H1 (cell line): ENCODE results near the gene TENT4B. TPM values are rescaled to one million over a fixed set of nuclear protein-coding genes. Genes with fewer than 3 reads are reported as not detected.

ENCODE experiments used
- CTCF ChIA-PET: fragments of 300-600 bp; sonication (Branson Sonifier 250); formaldehyde crosslinking; loops from one replicate; lab custom pipeline; 2021; ENCODE audit not compliant: partially characterized antibody; lab: Charles Lee
- POLR2A ChIA-PET: fragments of 300-600 bp; sonication (Branson Sonifier 250); formaldehyde crosslinking; loops from one replicate; lab custom pipeline; 2021; ENCODE audit warnings: inconsistent platforms; ENCODE audit not compliant: partially characterized antibody; lab: Charles Lee
- DNase-seq, 2 experiments: peaks; one replicate each; pipeline versions ENCODE4 v3.0.0 to v3.0.0-alpha.2; 2010 to 2022; ENCODE audit warnings: low spot score in 2 of 2, low read depth in 1 of 2, mixed read lengths in 1 of 2
- FAIRE-seq: peaks from 2 replicates; lab custom pipeline; 2011; peaks lifted over from hg19 to GRCh38; lab: Jason Lieb, UNC
- H2AFZ ChIP-seq: 2 replicates; pipeline ENCODE4 v1.8.1; 2012; ENCODE audit warnings: low read length, inconsistent platforms
- H2AK5ac ChIP-seq: 2 replicates; pipeline ENCODE4 v1.6.1; 2013; ENCODE audit warnings: low read depth, low read length
- H2BK120ac ChIP-seq: replicated peaks from 2 replicates; pipeline ENCODE3; 2013; ENCODE audit warnings: low read depth, low read length, inconsistent platforms
- H2BK12ac ChIP-seq: 2 replicates; pipeline ENCODE4 v1.6.1; 2013; ENCODE audit warnings: low read depth, low read length
- H2BK15ac ChIP-seq: 2 replicates; pipeline ENCODE4 v1.6.1; 2013; ENCODE audit warnings: low read length
- H2BK20ac ChIP-seq: 2 replicates; pipeline ENCODE4 v1.6.1; 2013; ENCODE audit warnings: low read length
- H2BK5ac ChIP-seq: 2 replicates; pipeline ENCODE4 v1.6.1; 2013; ENCODE audit warnings: low read depth, low read length
- H3K14ac ChIP-seq: 2 replicates; pipeline ENCODE4 v1.6.1; 2013; ENCODE audit warnings: inconsistent platforms; ENCODE audit not compliant: insufficient read length
- H3K18ac ChIP-seq: 2 replicates; pipeline ENCODE4 v1.6.1; 2013; ENCODE audit warnings: low read length; ENCODE audit errors: extremely low read depth
- H3K23ac ChIP-seq: 2 replicates; pipeline ENCODE4 v1.6.1; 2013; ENCODE audit warnings: inconsistent platforms; ENCODE audit not compliant: insufficient read length
- H3K23me2 ChIP-seq: 2 replicates; pipeline ENCODE4 v1.6.1; 2013; ENCODE audit warnings: low read depth, low read length
- H3K27ac ChIP-seq: 2 replicates; pipeline ENCODE4 v1.6.1; 2011; ENCODE audit warnings: low read depth, low read length, inconsistent platforms
- H3K27me3 ChIP-seq, 4 experiments: replicated peaks in 1 of 4; 1 replicate in 1 of 4; 2 replicates in 3 of 4; pipeline versions ENCODE4 v1.6.1 to v1.8.1; 2011 to 2013; ENCODE audit warnings: low read length in 3 of 4, mild to moderate bottlenecking in 3 of 4, inconsistent platforms in 2 of 4, mixed read lengths in 2 of 4, moderate library complexity in 1 of 4; ENCODE audit not compliant: control insufficient read depth in 3 of 4, insufficient read depth in 3 of 4; ENCODE audit errors: extremely low read depth in 1 of 4
- H3K36me3 ChIP-seq, 4 experiments: 2 replicates each; pipeline versions ENCODE4 v1.6.1 to v1.8.1; 2011 to 2013; ENCODE audit warnings: mild to moderate bottlenecking in 4 of 4, low read length in 3 of 4, moderate library complexity in 2 of 4, control low read depth in 1 of 4, inconsistent platforms in 1 of 4; ENCODE audit not compliant: insufficient read depth in 4 of 4, control insufficient read depth in 2 of 4
- H3K4ac ChIP-seq: replicated peaks from 2 replicates; pipeline ENCODE3; 2013; ENCODE audit warnings: low read length, low read depth, mixed read lengths, inconsistent platforms; ENCODE audit not compliant: insufficient read length
- H3K4me1 ChIP-seq, 4 experiments: replicated peaks in 1 of 4; 1 replicate in 1 of 4; 2 replicates in 3 of 4; pipeline versions ENCODE4 v1.6.1 to v1.8.1; 2011 to 2013; ENCODE audit warnings: low read length in 3 of 4, inconsistent platforms in 2 of 4, mixed read lengths in 1 of 4; ENCODE audit not compliant: insufficient read depth in 4 of 4, control insufficient read depth in 3 of 4
- H3K4me2 ChIP-seq, 2 experiments: 2 replicates each; pipeline versions ENCODE4 v1.6.1 to v1.8.1; 2011 to 2013; ENCODE audit warnings: low read depth in 2 of 2, low read length in 2 of 2, control low read depth in 1 of 2, inconsistent platforms in 1 of 2, mild to moderate bottlenecking in 1 of 2; ENCODE audit not compliant: insufficient read depth in 1 of 2
- H3K4me3 ChIP-seq, 4 experiments: fragments of 200-600, 300-600 bp in 1 of 4; sonication (generic), shearing (Covaris generic), sonication (Bioruptor Twin) in 1 of 4; 2 replicates each; pipeline versions ENCODE4 v1.5.1 to v1.8.1; 2011 to 2016; ENCODE audit warnings: low read length in 4 of 4, low read depth in 3 of 4, control low read depth in 2 of 4, inconsistent platforms in 2 of 4, mild to moderate bottlenecking in 2 of 4, mixed read lengths in 1 of 4, moderate library complexity in 1 of 4; ENCODE audit not compliant: insufficient read depth in 2 of 4; ENCODE audit errors: extremely low read depth in 1 of 4
- H3K56ac ChIP-seq: replicated peaks from 2 replicates; pipeline ENCODE3; 2013; ENCODE audit warnings: low read depth, mild to moderate bottlenecking, mixed read lengths, low read length, inconsistent platforms; ENCODE audit not compliant: insufficient read length
- H3K79me1 ChIP-seq: 2 replicates; pipeline ENCODE4 v1.6.1; 2013; ENCODE audit warnings: low read depth, low read length, control low read depth
- H3K79me2 ChIP-seq, 2 experiments: 2 replicates each; pipeline versions ENCODE4 v1.6.1 to v1.8.1; 2012 to 2013; ENCODE audit warnings: low read length in 2 of 2, mild to moderate bottlenecking in 2 of 2, inconsistent platforms in 1 of 2; ENCODE audit not compliant: insufficient read depth in 2 of 2, control insufficient read depth in 1 of 2
- H3K9ac ChIP-seq, 4 experiments: replicated peaks in 1 of 4; 1 replicate in 1 of 4; 2 replicates in 3 of 4; pipeline versions ENCODE4 v1.6.1 to v1.8.1; 2011 to 2013; ENCODE audit warnings: low read depth in 3 of 4, low read length in 3 of 4, control low read depth in 2 of 4, mild to moderate bottlenecking in 2 of 4, moderate library complexity in 2 of 4, inconsistent platforms in 1 of 4; ENCODE audit errors: extremely low read depth in 1 of 4
- H3K9me3 ChIP-seq, 2 experiments: 2 replicates each; pipeline versions ENCODE4 v1.6.1 to v1.8.1; 2012 to 2013; ENCODE audit warnings: mild to moderate bottlenecking in 2 of 2, moderate library complexity in 2 of 2, control low read depth in 1 of 2, inconsistent platforms in 1 of 2, low read depth in 1 of 2, low read length in 1 of 2, mixed read lengths in 1 of 2; ENCODE audit not compliant: insufficient read depth in 2 of 2
- H4K20me1 ChIP-seq, 2 experiments: replicated peaks in 1 of 2; 2 replicates each; pipeline versions ENCODE3 to v1.8.1; 2011 to 2013; ENCODE audit warnings: inconsistent platforms in 2 of 2, low read length in 2 of 2, mild to moderate bottlenecking in 1 of 2; ENCODE audit not compliant: insufficient read depth in 2 of 2, control insufficient read depth in 1 of 2
- H4K5ac ChIP-seq: 2 replicates; pipeline ENCODE4 v1.6.1; 2013; ENCODE audit warnings: low read length, low read depth, mixed read lengths, inconsistent platforms; ENCODE audit not compliant: insufficient read length
- H4K8ac ChIP-seq: 2 replicates; pipeline ENCODE4 v1.8.0; 2013; ENCODE audit warnings: mild to moderate bottlenecking, moderate library complexity, low read length, inconsistent platforms; ENCODE audit not compliant: insufficient read depth; ENCODE audit errors: extremely low read depth
- H4K91ac ChIP-seq: replicated peaks from 2 replicates; pipeline ENCODE3; 2013; ENCODE audit warnings: low read length, mixed read lengths, inconsistent platforms; ENCODE audit not compliant: insufficient read length
- BCL11A ChIP-seq, 2 experiments: IDR thresholded peaks; one replicate each; pipeline ENCODE4 v1.6.1; 2011; ENCODE audit warnings: low read depth in 2 of 2, low read length in 2 of 2, mild to moderate bottlenecking in 2 of 2
- EGR1 ChIP-seq: IDR thresholded peaks from 2 replicates; pipeline ENCODE4 v1.6.1; 2011; ENCODE audit warnings: low read depth, low read length, borderline replicate concordance
- FOSL1 ChIP-seq: IDR thresholded peaks from 2 replicates; pipeline ENCODE4 v1.6.1; 2011; ENCODE audit warnings: mild to moderate bottlenecking, low read depth, low read length, moderate library complexity; ENCODE audit not compliant: insufficient read depth
- GTF2F1 ChIP-seq: IDR thresholded peaks from 2 replicates; pipeline ENCODE4 v1.6.1; 2012; ENCODE audit warnings: low read depth, low read length, improper control_type of control experiment, borderline replicate concordance
- JUN ChIP-seq: IDR thresholded peaks from 2 replicates; pipeline ENCODE4 v1.6.1; 2011; ENCODE audit warnings: low read depth, mild to moderate bottlenecking, improper control_type of control experiment, low read length
- POU5F1 ChIP-seq: IDR thresholded peaks from 2 replicates; pipeline ENCODE4 v1.6.1; 2011; ENCODE audit warnings: low read depth, mild to moderate bottlenecking, low read length, moderate library complexity
- RAD21 ChIP-seq, 2 experiments: IDR thresholded peaks in 1 of 2; conservative IDR thresholded peaks in 1 of 2; 2 replicates each; pipeline ENCODE4 v1.6.1; 2011; ENCODE audit warnings: low read depth in 2 of 2, low read length in 2 of 2, improper control_type of control experiment in 1 of 2, inconsistent platforms in 1 of 2, mild to moderate bottlenecking in 1 of 2, moderate library complexity in 1 of 2
- RFX5 ChIP-seq: IDR thresholded peaks from 2 replicates; pipeline ENCODE4 v1.6.1; 2011; ENCODE audit warnings: low read depth, low read length, improper control_type of control experiment, borderline replicate concordance
- RNF2 ChIP-seq: fragments of 200-900, 300-1000 bp; sonication (generic); IDR thresholded peaks from 2 replicates; pipeline ENCODE4 v1.7.1; 2016; ENCODE audit warnings: borderline replicate concordance, low read depth, mild to moderate bottlenecking, antibody characterized with exemption, low read length; ENCODE audit not compliant: poor library complexity, severe bottlenecking; ENCODE audit errors: missing control alignments
- SP2 ChIP-seq: IDR thresholded peaks from 2 replicates; pipeline ENCODE4 v1.6.1; 2012; ENCODE audit warnings: mild to moderate bottlenecking, low read length, inconsistent platforms
- SUZ12 ChIP-seq: fragments of 200-600 bp; sonication (generic); IDR thresholded peaks from 2 replicates; pipeline ENCODE4 v1.6.1; 2012; ENCODE audit warnings: mild to moderate bottlenecking, inconsistent platforms, low read length, moderate library complexity, mixed read lengths
- TBP ChIP-seq: IDR thresholded peaks from 2 replicates; pipeline ENCODE4 v1.6.1; 2011; ENCODE audit warnings: low read depth, low read length, improper control_type of control experiment
- WGBS, 2 experiments: shearing (Covaris generic) in 1 of 2; methylation state at CpG; one replicate each; pipeline versions ENCODE4 v1.1.6 to v1.1.7; 2013 to 2015; ENCODE audit warnings: low lambda C conversion rate in 2 of 2, mixed read lengths in 2 of 2, inconsistent platforms in 1 of 2, low coverage in 1 of 2, missing lambda C conversion rate in 1 of 2; ENCODE audit not compliant: insufficient replicate concordance in 2 of 2, insufficient coverage in 1 of 2, insufficient read length in 1 of 2; ENCODE audit errors: extremely low coverage in 1 of 2, missing lambda C conversion rate in 1 of 2; 5-methylcytosine and 5-hydroxymethylcytosine counted together
- polyA plus RNA-seq, 7 experiments: library from polyadenylated mRNA; depleted of rRNA in 3 of 7; stranded (reverse) in 5 of 7; unstranded in 2 of 7; fragments of >200 nt in 5 of 7; fragments of 200-250 nt in 2 of 7; gene quantifications; 1 replicate in 5 of 7; 2 replicates in 1 of 7; 4 replicates in 1 of 7; pipeline versions ENCODE4 v1.2.1 to v1.2.3, GENCODE V29; 2011 to 2013; ENCODE audit warnings: missing spikeins in 2 of 7, mixed read lengths in 2 of 7
- total RNA-seq: library from RNA; stranded (reverse); fragmentation: NEBNext Ultra II Directional; extraction: Animal tissue kit (Norgen Biotek cat#: 25700); gene quantifications from 2 replicates; pipeline ENCODE4 v1.2.1, GENCODE V29; 2021

The TENT4B gene
- total and polyA plus RNA-seq, 2 of the 8 experiments (the other 6 are each of a cell fraction or from before 2014, with no cell fraction given) = 4.2 to 15.7 TPM

GRCh38 chr16:50126183-50126582, 26.9 kb upstream of the TENT4B start:
- Histone ChIP-seq H2BK15ac (no peak overlapping the region), H2BK12ac (no peak overlapping the region), H3K9me3 (no peaks in the 10 kb centered on the region), H3K36me3 (no peaks in the 10 kb centered on the region), H3K4me1 (peaks cover 0 to 3% (median 1%) of the 10 kb centered on the region in 4 experiments; a peak in 3 of 7 replicates), H3K4me2 (no peak overlapping the region), H3K4ac (no peak overlapping the region), H3K18ac (no peak overlapping the region), H2BK5ac (no peak overlapping the region), H2BK20ac (no peak overlapping the region), H3K79me1 (no peaks in the 10 kb centered on the region), H3K79me2 (no peaks in the 10 kb centered on the region), H3K56ac (no peak overlapping the region), H3K4me3 (no peak overlapping the region), H4K91ac (no peak overlapping the region), H2BK120ac (no peak overlapping the region), H3K14ac (no peak overlapping the region), H3K27me3 (no peaks in the 10 kb centered on the region), H3K27ac (no peak overlapping the region), H2AFZ (no peak overlapping the region; the same call in 1 of the 2 replicates), H3K9ac (no peak overlapping the region; a peak in 1 of 7 replicates), H3K23ac (no peak overlapping the region), H4K8ac (no peak overlapping the region), H4K20me1 (no peaks in the 10 kb centered on the region), H3K23me2 (no peaks in the 10 kb centered on the region), H4K5ac (no peak overlapping the region), H2AK5ac (no peak overlapping the region)
- DNase-seq (no peak), FAIRE-seq (no peak)
- WGBS, 2 experiments = 80% methylated on average over 4 of the region's 4 CpGs; no CpG with 5 or more reads in 1 of the 2 experiments
- TF ChIP-seq RFX5 (no peak), GTF2F1 (no peak), SUZ12 (no peak), FOSL1 (no peak), TBP (no peak), POU5F1 (no peak), RNF2 (no peak), SP2 (no peak), JUN (no peak), BCL11A (IDR thresholded peaks at IDR 0.05; ENCODE audit: low read depth in 2 of 2, low read length in 2 of 2) (no peak), RAD21 (IDR thresholded peaks at IDR 0.05 in 1 of 2, conservative IDR thresholded peaks at IDR 0.05 in 1 of 2; ENCODE audit: low read depth in 2 of 2, low read length in 2 of 2) (no peak), EGR1 (no peak)
- POLR2A ChIA-PET = no interaction called here
- CTCF ChIA-PET = interaction anchor here (1.0 kb wide), 1 partner anchor 201 kb away, joined by 3 read pairs; no protein-coding TSS in a partner anchor
